Thyroid gland (tissue), 4 donors: ENCODE data around the gene NPHS2.

ENCODE experiments used
- CTCF ChIP-seq, 6 experiments: fragments of 200-600 bp in 3 of 6; fragments of 450-650 bp in 3 of 6; sonication (generic) in 3 of 6; IDR thresholded peaks; one replicate each; pipeline ENCODE4 v1.5.1; 2016 to 2019; ENCODE audit warnings: antibody characterized with exemption in 6 of 6, mild to moderate bottlenecking in 2 of 6, inconsistent platforms in 1 of 6, moderate library complexity in 1 of 6
- POLR2A ChIP-seq, 2 donors: fragments of 450-650 bp; IDR thresholded peaks; one replicate each; pipeline ENCODE4 v1.6.1; 2017; ENCODE audit warnings: antibody characterized with exemption in 2 of 2, mild to moderate bottlenecking in 2 of 2, moderate library complexity in 1 of 2

DNA sequence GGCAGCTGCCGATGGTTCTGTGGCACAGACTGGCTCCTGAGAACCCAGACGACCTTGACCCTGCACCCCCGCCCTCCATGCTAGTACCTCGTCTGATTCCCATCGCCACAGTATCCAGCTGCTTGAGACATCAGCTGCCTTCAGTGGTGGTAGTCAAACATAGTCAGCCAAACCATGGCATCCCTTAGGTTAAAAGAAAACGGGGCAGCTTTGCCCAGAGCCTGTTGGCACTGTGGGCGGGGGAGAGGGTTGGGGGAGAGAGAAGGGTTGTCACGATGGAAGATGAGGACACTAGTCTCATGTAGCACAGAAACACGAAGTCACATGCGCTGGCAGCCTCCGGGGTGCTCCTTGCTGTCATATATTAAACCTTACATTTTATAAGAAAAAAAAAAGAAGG, 14.9 kb upstream of the NPHS2 start:
- TF ChIP-seq CTCF (IDR thresholded peaks at IDR 0.05) (no peak), POLR2A (IDR thresholded peaks at IDR 0.05) (no peak)
